Tibial nerve (tissue), 4 donors: Measurements from ENCODE around the gene ACOXL. TPM values are rescaled to one million over a fixed set of nuclear protein-coding genes. Genes with fewer than 3 reads are reported as not detected.
A peak's percentile ranks its signal among the peaks of the same experiment; 100 is the strongest.

Experiments used
- DNase-seq, 2 donors: peaks; one replicate each; pipeline ENCODE4 v3.0.0-alpha.2; 2019; ENCODE audit warnings: low spot score in 2 of 2
- H3K27ac ChIP-seq, 4 donors: fragments of 200-600 bp; sonication (generic) in 3 of 4; one replicate each; pipeline ENCODE4 v1.5.1; 2017 to 2019; ENCODE audit warnings: mild to moderate bottlenecking in 1 of 4
- H3K27me3 ChIP-seq, 2 donors: fragments of 200-600 bp; sonication (generic) in 1 of 2; one replicate each; pipeline versions ENCODE4 v1.5.1 to v1.6.0; 2017 to 2019
- H3K36me3 ChIP-seq, 3 donors: fragments of 200-600 bp; sonication (generic); one replicate each; pipeline ENCODE4 v1.5.1; 2018 to 2019
- H3K4me1 ChIP-seq, 4 donors: fragments of 200-600 bp; sonication (generic) in 3 of 4; one replicate each; pipeline ENCODE4 v1.5.1; 2017 to 2019
- H3K4me3 ChIP-seq, 4 donors: fragments of 200-600 bp; sonication (generic) in 3 of 4; one replicate each; pipeline ENCODE4 v1.5.1; 2017 to 2019; ENCODE audit warnings: mild to moderate bottlenecking in 1 of 4, moderate library complexity in 1 of 4
- H3K9me3 ChIP-seq, 4 donors: fragments of 200-600 bp; sonication (generic) in 3 of 4; one replicate each; pipeline ENCODE4 v1.5.1; 2017 to 2019
- CTCF ChIP-seq, 5 experiments: fragments of 200-600 bp in 3 of 5; fragments of 450-650 bp in 2 of 5; sonication (generic) in 3 of 5; IDR thresholded peaks; one replicate each; pipeline ENCODE4 v1.5.1; 2016 to 2019; ENCODE audit warnings: antibody characterized with exemption in 5 of 5, mild to moderate bottlenecking in 3 of 5, moderate library complexity in 2 of 5
- EP300 ChIP-seq, 2 donors: sonication (generic); formaldehyde crosslinking; IDR thresholded peaks; one replicate each; pipeline ENCODE4 v1.6.1; 2017; ENCODE audit warnings: antibody characterized with exemption in 2 of 2, mild to moderate bottlenecking in 1 of 2
- POLR2A ChIP-seq, 2 donors: fragments of 450-650 bp; IDR thresholded peaks; one replicate each; pipeline ENCODE4 v1.6.1; 2017; ENCODE audit warnings: antibody characterized with exemption in 2 of 2, mild to moderate bottlenecking in 2 of 2, moderate library complexity in 2 of 2
- WGBS, 2 donors: methylation state at CpG; one replicate each; pipeline ENCODE4 v1.1.5; 2018; 5-methylcytosine and 5-hydroxymethylcytosine counted together
- total RNA-seq, 4 donors: library from RNA; depleted of rRNA; stranded (reverse); fragments of >200 nt; gene quantifications; one replicate each; pipeline ENCODE4 v1.1.0, GENCODE V29; 2016

The ACOXL gene
- total RNA-seq, 4 donors from 2014 or later: 0.30 TPM; not detected in 3

GRCh38 chr2:111123751-111124150 lies 391.4 kb downstream of the ACOXL start:
- Histone ChIP-seq H3K27ac (no peak overlapping the region), H3K36me3 (peaks cover 0 to 17% (median 3%) of the 10 kb centered on the region in 3 donors), H3K4me1 (peaks cover 0 to 62% (median 32%) of the 10 kb centered on the region in 4 donors), H3K4me3 (peak overlapping the region in 2 of 4 donors; percentile 86 to 92), H3K9me3 (no peaks in the 10 kb centered on the region), H3K27me3 (peaks cover 0 to 7% of the 10 kb centered on the region in 2 donors)
- DNase-seq: no peak
- 92 to 93% methylated on average over 7 of the region's 7 CpGs for WGBS, 2 donors
- TF ChIP-seq CTCF (IDR thresholded peaks at IDR 0.05) (no peak), POLR2A (IDR thresholded peaks at IDR 0.05) (no peak), EP300 (IDR thresholded peaks at IDR 0.05) (no peak)

GRCh38 chr2:111126581-111126980 lies 394.2 kb downstream of the ACOXL start:
- Histone ChIP-seq H3K4me1 (peaks cover 0 to 43% (median 15%) of the 10 kb centered on the region in 4 donors), H3K4me3 (no peak overlapping the region), H3K27me3 (no peaks in the 10 kb centered on the region), H3K36me3 (peaks cover 0 to 31% (median 3%) of the 10 kb centered on the region in 3 donors), H3K9me3 (no peaks in the 10 kb centered on the region), H3K27ac (peak overlapping the region in 1 of 4 donors; percentile 32)
- 47 to 63% methylated on average over 1 of the region's 1 CpG for WGBS, 2 donors
- TF ChIP-seq POLR2A (IDR thresholded peaks at IDR 0.05) (no peak), CTCF (IDR thresholded peaks at IDR 0.05) (no peak), EP300 (IDR thresholded peaks at IDR 0.05) (no peak)
- no peak for DNase-seq

GRCh38 chr2:111127351-111127750 lies 395.0 kb downstream of the ACOXL start:
- peaks cover 0 to 37% (median 12%) of the 10 kb centered on the region in 4 donors for H3K4me1 ChIP-seq
- TF ChIP-seq CTCF (IDR thresholded peaks at IDR 0.05): no peak
- H3K9me3 ChIP-seq: no peaks in the 10 kb centered on the region
- H3K4me3 ChIP-seq: no peak overlapping the region
- peaks cover 0 to 31% (median 3%) of the 10 kb centered on the region in 3 donors for H3K36me3 ChIP-seq
- DNase-seq: no peak
- 79 to 84% methylated on average over 4 of the region's 4 CpGs for WGBS, 2 donors
- H3K27me3 ChIP-seq: no peaks in the 10 kb centered on the region
- H3K27ac ChIP-seq: peak overlapping the region in 1 of 4 donors; percentile 13

- no peak for TF ChIP-seq CTCF (IDR thresholded peaks at IDR 0.05)
- no peak for TF ChIP-seq POLR2A (IDR thresholded peaks at IDR 0.05)
- TF ChIP-seq EP300 (IDR thresholded peaks at IDR 0.05): no peak
- WGBS, 2 donors: 92 to 98% methylated on average over 2 of the region's 2 CpGs
Measured at GRCh38 chr2:111128096-111128495, 395.7 kb downstream of the ACOXL start.

GRCh38 chr2:111133603-111134002 lies 401.2 kb downstream of the ACOXL start:
- TF ChIP-seq CTCF (IDR thresholded peaks at IDR 0.05) (no peak), EP300 (IDR thresholded peaks at IDR 0.05) (no peak), POLR2A (IDR thresholded peaks at IDR 0.05) (no peak)
- Histone ChIP-seq H3K36me3 (peaks cover 0 to 18% (median 0%) of the 10 kb centered on the region in 3 donors), H3K9me3 (no peaks in the 10 kb centered on the region), H3K4me3 (no peak overlapping the region), H3K27me3 (no peaks in the 10 kb centered on the region), H3K27ac (no peak overlapping the region), H3K4me1 (no peaks in the 10 kb centered on the region)
- 77 to 82% methylated on average over 2 of the region's 2 CpGs for WGBS, 2 donors
- no peak for DNase-seq

More at GRCh38 chr2:111128096-111128495, 395.7 kb downstream of the ACOXL start:
- DNase-seq: no peak
- Histone ChIP-seq H3K36me3 (peaks cover 0 to 31% (median 3%) of the 10 kb centered on the region in 3 donors), H3K4me1 (peaks cover 0 to 36% (median 12%) of the 10 kb centered on the region in 4 donors), H3K4me3 (no peak overlapping the region), H3K27ac (no peak overlapping the region), H3K27me3 (no peaks in the 10 kb centered on the region), H3K9me3 (no peaks in the 10 kb centered on the region)
